ENCODE measurements around the gene GMPR2.
"Not testable (repeated sequence)": the region's sequence is repeated elsewhere in the genome, so short reads cannot be mapped to it uniquely, and the experiment has no call there.

Gene GMPR2

DNA sequence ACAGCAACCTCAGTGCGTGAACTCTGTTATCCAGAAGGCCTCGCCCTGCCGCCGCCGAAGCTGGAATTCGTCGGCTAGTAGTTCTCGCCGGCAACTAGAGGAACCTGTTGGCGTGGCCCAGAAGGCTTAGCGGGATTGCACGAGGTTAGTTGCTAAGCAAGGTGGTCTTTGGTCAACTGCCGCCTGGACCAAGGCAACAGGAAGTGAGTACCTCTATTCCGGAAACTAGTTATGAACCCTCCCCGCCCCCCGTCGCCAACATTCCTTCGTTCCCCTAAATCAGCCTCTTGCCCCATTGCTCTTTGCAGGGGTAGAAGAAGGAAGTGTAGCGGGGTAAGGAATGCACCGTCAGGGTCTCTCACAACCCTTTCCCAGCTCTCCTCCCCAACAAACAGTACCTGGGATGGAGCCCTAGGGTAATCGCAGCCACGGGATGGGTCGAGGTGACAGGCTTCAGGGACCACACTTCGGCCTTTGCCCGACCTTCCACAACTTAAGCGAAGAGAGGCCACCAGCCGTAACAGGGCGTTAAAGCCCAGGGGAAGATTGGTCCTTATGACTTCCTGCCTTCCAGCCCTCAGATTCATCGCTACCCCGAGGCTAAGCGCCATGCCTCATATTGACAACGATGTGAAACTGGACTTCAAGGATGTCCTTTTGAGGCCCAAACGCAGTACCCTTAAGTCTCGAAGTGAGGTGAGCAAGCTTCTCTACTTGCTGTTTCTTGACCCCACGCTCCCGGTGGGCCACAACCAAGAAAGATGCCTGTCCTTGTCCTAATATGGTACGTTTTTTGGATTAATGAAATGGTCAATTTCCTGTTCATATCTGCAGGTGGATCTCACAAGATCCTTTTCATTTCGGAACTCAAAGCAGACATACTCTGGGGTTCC lies at the start of gene GMPR2:
Gene GMPR2, plus strand, starts transcription at position 285 of the 893 bp plus-strand sequence. Its CDS starts 325 bp downstream, at position 610.
- DNase-seq = peak; percentile 78

DNA sequence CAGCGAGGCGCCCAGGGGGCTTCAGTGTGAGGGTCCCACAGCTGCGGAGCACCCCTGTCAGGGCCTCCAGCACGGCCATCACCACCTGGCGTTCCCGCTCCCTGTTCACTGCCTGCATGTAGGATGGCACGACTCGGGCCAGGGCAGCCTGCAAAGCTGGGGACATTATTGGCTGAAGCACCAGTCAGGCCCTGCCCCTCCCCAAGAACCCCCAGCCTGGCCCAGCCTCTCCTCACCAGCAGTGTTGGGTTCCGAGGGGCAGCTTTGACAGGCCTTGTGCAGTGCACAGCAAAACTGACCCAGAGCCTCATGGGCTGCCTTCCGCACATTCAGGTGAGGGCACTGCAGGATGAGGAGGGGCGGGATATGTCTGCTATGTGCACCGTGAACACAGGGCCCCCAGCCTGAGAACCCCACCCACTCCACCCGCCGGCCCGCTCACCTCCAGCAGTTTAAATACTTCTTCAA lies 49.7 kb upstream of the GMPR2 start:
- no peak for DNase-seq

DNA sequence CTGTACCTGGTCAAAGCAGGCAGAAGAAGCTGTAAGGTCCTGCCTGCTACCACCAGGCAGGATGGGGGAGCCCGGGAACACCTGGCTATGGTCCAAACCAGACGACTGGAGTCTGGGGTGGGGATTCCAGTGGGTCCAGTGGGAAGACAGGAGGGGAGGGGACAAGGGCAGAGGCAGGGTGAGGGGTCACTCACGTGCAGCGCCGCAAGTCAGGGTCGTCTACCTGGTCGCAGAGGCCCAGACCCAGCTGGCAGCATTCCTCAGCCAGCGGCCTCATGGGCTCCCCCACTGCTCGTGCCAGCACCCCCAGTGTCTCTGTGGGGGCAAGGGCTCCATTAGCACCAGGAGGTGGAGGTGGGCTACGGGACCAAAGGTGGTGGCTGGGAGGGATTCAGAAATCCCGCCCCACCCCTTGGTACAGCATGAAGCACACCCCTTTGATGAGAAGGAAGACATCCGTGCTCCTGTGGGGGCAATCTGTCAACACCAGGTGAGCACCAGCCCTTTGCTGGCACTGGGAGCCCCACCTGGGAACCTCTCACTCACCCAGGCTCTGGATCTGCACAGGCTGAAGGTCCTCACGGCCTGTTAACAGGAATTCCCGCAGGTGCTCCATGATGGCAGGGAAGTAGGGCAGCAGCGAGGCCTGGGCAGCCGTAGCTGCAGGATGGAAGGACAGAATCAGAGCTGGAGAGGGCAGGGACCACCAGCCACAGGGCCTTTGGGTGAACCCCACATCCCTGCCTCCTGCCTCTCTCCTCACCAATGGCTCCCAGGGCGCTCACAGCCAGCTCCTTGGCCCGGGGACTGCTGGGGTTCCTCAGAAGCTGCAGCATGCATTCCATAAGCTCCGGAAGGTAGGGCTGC lies 48.4 kb upstream of the GMPR2 start:
- DNase-seq = no peak

DNA sequence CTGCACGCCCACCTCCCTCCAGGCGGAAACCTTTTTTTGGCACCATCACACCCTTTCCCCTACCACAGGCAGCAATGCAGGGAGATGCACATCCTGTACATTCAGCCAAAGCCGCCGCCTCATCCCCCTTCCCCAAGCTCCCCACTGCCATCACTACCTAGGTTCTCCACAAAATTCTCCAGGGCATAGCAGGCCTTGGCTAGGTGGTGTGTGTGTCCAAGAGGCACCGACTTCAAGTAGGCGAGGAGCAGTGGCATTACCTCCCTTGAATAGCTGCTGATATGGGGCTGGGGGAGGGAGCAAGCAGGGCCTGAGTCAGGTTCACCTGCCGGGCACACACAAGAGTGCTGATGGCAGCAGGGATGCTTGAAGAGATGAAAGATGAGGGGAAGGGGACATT lies 47.7 kb upstream of the GMPR2 start:
- DNase-seq = no peak

DNA sequence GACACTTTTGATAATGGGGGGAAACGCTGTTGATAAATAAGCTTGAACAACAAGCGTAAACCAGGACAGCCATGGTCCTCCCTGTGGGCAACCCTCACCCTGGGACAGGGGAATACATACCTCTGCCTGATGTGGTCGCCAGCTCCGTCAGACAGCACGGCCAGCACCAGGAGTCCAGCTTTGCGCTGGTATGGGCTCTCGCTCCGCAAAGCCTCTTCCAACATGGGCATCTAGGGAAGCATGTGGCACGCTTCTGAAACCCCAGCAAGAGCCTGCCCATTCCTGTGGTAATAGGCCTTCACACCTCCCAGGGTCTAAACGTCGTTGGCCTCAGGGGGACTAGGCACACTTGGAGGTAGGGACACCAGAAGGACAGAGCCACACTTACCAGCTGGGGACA lies 47.0 kb upstream of the GMPR2 start:
- DNase-seq = no peak

DNA sequence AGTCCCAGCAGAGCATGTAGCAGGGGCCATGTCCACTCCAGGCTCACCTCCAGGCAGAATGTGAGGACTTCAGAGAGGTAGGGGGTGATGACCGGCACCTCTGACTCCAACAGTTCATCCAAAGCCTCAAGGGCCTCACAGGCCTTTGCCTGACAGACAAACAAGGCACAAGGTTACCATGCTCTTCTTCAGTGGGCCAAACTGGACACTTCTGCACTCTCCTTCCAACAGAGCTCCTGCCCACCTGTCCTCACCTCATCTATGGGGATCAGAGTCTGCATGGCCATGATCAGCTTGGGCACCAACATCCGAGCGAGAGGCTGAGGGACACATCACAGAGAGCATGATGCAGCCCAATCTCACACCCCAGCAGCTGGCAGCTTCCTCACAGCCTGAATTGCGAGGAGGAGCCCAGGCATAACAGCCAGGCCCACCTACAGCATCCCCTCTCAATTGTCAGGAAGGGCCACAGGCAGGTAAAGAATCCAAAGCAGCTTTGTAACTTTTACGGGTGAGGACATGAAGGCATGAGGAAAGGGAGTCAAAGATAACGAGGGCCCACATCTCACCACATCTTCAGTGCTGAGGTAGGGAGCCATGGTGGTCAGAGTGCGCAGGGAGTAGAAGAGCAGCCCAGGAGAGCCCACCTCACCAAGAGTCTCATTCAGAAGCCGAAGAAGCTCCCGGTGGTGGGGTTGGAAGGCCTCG lies 45.7 kb upstream of the GMPR2 start:
- no peak for DNase-seq

DNA sequence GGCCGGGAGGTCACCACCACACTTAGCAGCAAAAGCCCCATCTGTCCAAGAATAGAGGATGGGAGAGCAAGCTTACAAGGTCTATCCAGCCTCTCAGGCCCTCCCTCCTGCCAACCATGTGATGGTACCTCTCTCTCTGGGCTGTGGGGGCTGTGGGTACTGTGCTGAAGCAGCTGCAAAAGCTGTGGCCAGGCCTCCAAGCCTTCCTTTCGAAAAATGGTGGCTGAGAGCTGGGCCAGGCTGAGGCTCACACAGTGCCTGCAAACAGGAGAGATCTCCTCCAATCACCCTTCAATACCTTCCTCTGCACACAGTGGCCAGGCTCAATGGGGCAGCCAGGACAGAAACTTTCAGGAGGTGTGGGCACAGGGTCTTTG lies 45.2 kb upstream of the GMPR2 start:
- DNase-seq = no peak

DNA sequence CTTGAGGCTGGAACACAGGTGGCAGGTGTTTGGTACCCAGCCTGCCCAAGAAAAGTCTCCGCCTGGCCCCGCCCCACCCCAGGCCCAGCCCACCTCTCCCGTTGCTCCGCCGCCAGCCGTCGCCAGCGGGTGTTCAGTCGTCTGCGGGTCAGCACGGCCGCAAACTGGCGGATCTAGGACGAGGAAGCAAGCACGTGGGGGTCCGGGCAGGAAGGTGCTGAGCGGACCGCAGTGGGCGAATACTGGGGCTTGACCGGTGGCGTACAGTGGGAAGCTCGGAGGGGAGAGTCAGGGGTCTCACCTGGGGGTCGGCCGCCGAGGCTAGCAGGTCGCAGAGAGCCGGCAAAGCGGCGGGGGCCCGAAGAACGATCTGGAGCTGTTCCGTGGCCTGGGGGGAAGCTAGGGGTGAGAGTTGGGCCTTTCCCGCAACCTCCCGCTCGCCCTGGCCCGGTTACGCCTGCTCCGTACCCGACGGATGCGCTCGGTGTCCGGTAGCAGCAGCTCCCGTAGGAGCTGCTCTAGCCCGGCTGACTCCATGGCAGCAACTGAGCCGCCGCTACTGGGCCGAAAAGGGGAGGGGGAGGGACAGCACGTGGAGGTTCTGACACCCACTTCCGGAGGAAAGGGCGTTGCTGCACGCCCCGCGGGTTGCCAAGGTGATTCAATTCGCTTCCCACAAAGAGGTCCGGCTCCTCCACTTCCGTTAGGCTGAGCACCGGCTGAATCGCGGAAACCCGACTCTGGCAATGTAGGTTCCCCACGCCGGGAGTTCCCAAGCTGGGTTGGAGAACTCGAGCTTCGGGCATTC lies 44.3 kb upstream of the GMPR2 start, which contains the start of gene IPO4:
Gene IPO4, minus strand, starts transcription at position 566 of the 808 bp plus-strand sequence. Its CDS starts 29 bp downstream, at position 537.
- peak; percentile 97 for DNase-seq

DNA sequence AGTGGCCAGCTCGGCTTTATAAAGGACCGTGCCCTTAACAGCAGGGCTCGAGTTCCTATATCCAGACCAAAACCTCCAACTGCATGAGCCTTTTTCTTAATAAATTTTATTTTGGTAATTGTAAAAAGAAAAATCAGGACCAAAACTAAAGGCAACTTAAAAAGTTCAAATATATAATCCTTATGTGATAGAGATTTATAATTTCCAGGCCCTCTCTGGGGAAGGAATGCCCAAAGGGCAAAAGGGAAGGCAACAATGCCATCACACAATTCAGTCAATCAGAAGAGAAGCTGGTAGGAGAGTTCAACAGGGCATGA lies 43.7 kb upstream of the GMPR2 start:
- no peak for DNase-seq

DNA sequence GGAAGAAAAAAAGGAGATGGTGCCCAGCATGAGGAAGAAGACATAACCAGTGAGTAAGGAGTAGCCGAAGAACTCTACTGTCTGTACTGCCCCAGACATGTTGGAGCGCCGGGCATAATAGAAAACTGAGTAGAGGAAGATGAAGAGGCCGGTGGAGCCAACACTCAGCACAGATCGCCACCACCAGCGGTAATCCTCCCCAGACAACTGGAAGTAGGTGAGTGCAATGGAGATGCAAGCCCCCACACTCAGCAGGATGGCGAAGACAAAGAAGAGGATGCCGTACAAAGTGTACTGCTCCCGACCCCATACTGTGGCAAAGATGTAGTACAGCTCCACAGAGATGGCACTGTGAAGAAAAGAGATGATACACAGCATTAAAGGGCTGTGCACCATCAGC lies 43.3 kb upstream of the GMPR2 start:
- DNase-seq = no peak

DNA sequence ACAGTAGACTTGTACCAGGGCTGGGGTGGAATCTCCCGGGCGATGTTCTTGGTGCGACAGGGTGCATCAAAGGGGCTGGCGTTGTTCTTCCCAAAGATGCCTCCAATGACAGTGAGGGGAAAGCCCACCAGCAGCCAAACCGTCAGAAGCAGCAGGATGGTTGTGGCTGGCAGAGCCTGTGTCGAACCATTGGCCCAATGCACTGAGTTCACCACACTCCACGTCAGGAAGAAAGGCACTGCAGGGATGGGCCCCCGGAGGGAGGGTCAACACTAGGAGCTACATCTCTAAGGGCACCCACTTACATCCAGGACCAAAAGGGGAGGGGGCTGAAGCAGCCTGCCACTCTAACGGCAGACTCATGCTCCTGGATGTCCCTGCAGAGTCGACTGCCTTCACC lies 42.3 kb upstream of the GMPR2 start:
- DNase-seq = no peak

DNA sequence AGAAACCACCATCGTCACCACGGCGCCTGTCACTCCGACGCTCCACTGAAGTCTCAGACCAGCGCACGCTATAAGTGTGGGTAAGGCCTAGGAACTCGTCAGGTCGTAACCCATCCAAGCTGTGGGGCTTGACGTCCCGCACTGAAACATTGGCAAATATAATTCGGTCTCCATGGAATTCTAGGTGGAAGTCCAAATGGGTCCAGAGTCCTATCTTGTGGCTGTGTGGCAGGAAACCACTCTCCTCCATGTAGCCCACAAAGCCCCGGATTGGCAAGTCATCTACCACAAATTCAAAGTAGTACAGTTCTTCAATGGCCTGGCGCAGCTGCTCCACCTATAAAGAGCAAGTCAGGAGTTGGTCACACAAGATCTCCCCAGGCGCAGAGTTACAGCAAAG lies 39.8 kb upstream of the GMPR2 start:
- no peak for DNase-seq

DNA sequence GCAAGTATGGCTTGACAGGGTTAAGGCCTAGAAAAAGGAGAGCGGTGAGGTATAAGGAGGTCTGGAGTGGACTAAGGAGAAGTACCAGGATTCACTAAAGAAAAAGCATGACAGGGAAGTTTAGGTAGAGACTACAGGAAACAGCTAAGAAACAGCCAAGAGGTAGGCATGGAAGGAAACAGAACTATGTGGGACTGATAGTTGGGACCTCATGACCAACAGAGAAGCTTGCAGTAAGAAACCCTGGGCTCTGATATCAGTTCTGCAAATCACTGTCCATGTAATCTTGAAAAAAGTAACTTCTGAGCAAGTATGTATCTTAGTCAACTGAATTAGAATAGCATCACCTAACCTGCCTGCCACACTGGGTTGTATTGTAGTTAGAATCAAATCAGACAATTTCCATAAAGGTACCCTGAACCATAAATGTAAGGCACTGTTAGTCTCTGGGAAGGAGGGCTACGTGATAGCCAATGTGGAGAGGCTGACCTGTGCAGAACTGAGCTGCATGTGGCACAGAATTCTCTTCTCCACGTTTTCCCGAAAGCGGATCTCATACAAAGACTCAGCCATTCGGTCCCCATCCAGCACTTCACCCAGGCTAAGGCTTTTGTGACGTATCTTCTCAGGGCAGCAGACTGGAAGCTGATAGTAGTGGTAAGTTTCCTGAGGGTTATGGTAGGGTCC lies 38.4 kb upstream of the GMPR2 start:
- no peak for DNase-seq

DNA sequence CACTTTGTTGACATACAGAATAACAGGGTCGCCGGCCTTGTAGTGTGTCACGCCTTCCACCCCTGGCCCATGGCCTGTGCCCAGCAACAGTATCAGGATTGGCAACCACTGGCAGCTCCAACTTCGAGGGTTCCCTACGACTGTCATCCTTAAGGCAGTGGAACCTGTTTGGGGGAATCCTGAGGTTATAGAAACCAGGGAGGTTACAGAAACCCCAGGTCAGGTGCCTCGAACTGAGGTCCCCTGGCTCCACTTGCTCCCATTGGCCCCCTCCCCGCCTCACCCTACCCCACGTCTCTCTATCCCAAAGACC lies 37.9 kb upstream of the GMPR2 start:
- DNase-seq = no peak

DNA sequence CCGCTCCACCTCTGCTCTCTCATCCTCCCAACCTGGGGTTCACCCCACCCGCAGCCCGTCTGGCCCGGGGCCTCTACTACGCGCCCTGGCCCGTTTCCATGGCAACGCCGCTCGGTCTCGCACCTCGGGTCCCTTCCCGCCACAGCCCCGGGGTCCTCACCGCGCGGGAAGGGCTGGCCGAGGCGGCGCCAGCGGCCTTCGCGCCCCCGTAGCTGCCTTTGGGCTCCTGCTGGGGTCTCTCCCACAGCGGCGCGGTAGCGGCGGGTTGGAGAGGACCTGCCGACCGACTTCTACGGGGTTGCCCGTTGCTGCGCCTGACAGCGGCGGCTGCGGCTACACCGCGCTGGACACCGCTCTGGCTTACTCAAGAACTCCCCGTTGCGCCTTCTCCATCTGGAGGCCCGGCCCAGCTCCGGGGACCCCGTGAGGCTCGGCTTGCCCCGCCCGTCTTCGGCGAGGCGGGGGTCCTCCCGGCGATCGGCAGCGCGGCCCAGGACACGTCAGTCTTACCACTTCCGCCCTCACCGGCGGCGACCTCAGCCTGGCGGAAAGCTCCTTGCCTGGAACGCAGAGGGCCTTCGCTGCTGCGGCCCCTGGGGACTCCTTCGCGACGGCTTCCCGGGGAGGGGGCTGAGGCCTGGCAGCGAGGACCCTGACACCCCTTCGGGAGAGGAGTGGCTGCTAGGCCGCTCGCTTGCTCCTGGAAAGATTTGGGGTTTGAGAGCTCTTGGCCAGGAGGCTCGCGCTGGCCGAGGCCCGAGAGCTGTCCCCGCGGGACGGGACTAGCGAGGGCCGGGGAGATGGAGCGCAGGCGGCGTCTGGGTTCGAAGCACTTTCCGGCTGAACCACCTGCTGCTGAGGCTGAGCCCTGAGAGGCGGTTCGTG lies 37.3 kb upstream of the GMPR2 start, which contains the start of gene TM9SF1:
Gene TM9SF1, minus strand, starts transcription at position 256 of the 885 bp plus-strand sequence. CDS start 422 bp downstream, outside the sequence.
- DNase-seq = peak; percentile 89

DNA sequence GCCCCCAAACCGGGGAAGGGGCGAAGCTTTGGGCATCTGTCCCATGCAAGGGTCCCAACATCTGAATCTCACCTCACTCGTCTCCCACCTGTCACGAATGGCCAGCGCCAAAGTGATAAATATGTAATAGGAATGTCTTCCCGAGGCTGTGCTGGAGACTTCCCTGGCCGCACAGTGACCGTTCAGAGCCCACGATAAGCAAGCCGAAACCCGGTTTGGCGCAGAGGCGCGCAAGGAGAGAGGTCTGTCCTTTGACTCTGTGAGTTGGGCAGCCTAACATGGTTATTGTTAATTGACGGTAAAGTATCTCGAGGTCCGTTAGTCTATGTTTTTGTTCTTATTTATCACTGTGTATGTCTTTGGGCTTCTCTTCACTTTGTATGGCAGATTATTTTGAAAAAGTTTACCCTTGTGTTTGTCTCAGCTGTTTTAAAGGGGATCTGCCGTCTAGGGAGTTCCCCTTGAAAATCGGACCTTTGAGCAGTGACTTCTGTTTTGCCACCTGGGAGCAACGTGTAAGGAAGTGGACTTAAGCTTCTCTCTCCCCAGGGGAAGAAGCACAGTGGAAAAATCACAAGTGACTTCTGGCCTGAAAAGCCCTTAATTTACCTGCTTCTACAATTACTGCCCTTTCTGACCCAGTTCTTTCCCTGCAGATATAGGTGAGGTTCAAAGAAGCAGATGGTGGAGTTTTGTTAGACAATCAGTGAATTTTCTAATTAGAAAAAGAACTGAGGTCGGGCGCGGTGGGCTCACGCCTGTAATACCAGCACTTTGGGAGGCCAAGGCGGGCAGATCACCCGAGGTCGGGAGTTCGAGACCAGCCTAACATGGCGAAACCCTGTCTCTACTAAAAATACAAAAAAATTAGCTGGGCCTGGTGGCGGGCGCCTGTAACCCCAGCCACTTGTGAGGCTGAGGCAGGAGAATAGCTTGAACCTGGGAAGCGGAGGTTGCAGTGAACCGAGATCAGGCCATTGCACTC lies 36.4 kb upstream of the GMPR2 start:
- DNase-seq = peak; percentile 39

DNA sequence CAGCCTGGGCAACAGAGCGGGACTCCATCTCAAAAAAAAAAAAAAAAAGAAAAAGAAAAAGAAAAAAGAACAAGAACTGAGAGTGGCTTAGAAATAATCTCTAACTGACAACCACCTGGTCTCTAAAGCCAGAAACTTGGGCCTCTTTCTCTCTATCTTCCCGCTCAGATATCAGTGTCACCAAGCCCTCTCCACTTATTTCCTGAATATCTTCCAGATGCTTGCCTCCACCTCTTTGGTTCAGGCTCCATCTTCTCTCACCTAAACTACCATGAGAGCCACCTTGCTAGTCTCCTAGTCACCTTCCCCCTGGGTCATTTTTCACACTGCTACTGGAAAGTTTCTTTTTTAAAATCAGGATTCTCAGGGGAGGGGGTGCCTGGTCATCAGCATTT lies 35.7 kb upstream of the GMPR2 start:
- no peak for DNase-seq

DNA sequence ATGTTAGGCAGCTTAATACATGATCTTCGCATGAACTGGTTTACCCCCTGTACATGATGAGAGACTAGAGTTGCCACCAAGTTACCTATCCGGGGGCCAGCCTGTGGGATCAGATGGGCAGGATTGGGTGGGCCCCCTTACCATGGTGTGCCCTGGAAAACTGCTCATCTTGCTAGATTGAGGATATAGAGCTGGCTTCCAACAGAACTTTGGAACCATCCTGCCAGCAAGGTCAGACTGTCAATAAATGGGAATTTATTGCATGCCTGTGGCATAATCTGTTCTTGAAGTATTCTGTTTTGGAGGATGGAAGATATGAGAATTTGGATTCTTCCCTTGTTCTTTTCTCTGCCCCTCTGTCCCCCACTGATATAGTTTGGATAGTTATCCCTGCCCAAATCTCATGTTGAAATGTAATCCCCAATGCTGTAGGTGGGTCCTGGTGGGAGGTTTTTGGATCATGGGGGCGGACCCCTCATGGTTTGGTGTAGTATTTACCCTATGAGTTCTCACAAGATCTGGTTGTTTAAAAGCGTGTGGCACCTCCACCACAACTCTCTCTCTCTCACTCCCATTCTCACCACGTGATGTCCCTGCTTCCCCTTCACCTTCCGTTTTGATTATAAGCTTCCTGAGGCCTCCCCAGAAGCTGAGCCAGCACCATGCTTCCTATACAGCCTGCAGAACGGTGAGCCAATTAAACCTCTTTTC lies 33.8 kb upstream of the GMPR2 start:
- no peak for DNase-seq

DNA sequence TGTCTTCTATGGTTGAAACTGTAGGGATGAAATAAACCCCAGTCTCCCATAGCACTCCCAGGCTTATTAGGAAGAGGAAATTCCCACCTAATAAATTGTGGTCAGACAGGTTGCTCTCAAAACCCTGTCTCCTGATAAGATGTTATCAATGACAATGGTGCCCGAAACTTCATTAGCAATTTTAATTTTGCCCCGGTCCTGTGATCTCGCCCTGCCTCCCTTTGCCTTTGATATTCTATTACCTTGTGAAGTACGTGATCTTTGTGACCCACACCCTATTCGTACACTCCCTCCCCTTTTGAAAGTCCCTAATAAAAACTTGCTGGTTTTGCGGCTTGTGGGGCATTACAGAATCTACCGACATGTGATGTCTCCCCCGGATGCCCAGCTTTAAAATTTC lies 30.2 kb upstream of the GMPR2 start:
- not testable (repeated sequence) for DNase-seq

Measured in NCI-H146 (cell line).